LHCN-M2 (cell line): ENCODE data around the gene CANT1. TPM values are rescaled to one million over a fixed set of nuclear protein-coding genes. Genes with fewer than 3 reads are reported as not detected.
A peak's percentile ranks its signal among the peaks of the same experiment; 100 is the strongest.

ENCODE experiments used
- DNase-seq: peaks from one replicate; pipeline ENCODE4 v3.0.0-alpha.2; 2012; ENCODE audit warnings: low read depth
- total RNA-seq: library from RNA; depleted of rRNA; stranded (reverse); fragments of >200 nt; gene quantifications from 2 replicates; pipeline ENCODE4 v1.2.3, GENCODE V29; 2014

Gene CANT1
- total RNA-seq, 1 experiment from 2014 or later: 77.2 TPM

- no peak for DNase-seq
These were observed 737 bp downstream of the CANT1 start for GRCh38 chr17:79008666-79009387.

- no peak for DNase-seq
These were observed 1.8 kb downstream of the CANT1 start for GRCh38 chr17:79007504-79008381.

GRCh38 chr17:79006794-79007503 is 2.6 kb downstream of the CANT1 start:
- no peak for DNase-seq

GRCh38 chr17:79006046-79006445 is 3.5 kb downstream of the CANT1 start:
- no peak for DNase-seq

- DNase-seq: no peak
These were observed 4.3 kb downstream of the CANT1 start for GRCh38 chr17:79005063-79005861.

GRCh38 chr17:79003661-79004411 is 5.7 kb downstream of the CANT1 start:
- DNase-seq: no peak

GRCh38 chr17:79002796-79003593 is 6.6 kb downstream of the CANT1 start:
- DNase-seq: no peak

GRCh38 chr17:79002291-79002690 is 7.3 kb downstream of the CANT1 start:
- DNase-seq: no peak

GRCh38 chr17:79001190-79002020 is 8.2 kb downstream of the CANT1 start:
- no peak for DNase-seq

- no peak for DNase-seq
These were observed 9.0 kb downstream of the CANT1 start for GRCh38 chr17:79000396-79001189.

- no peak for DNase-seq
These were observed 9.6 kb downstream of the CANT1 start for GRCh38 chr17:78999947-79000395.

- no peak for DNase-seq
These were observed 10.4 kb downstream of the CANT1 start for GRCh38 chr17:78999056-78999768.

- no peak for DNase-seq
These were observed 11.1 kb downstream of the CANT1 start for GRCh38 chr17:78998311-78999055.

GRCh38 chr17:78997881-78998280 is 11.7 kb downstream of the CANT1 start:
- no peak for DNase-seq

GRCh38 chr17:78997231-78997741 is 12.3 kb downstream of the CANT1 start:
- DNase-seq: peak; percentile 50

- DNase-seq: no peak
These were observed 12.8 kb downstream of the CANT1 start for GRCh38 chr17:78996781-78997201.
